GM20000 (cell line): ENCODE data around the gene PTGDR2.

Experiments used
- DNase-seq: peaks from one replicate; pipeline ENCODE4 v3.0.0; 2012; ENCODE audit warnings: low spot score
- TF ChIP-seq, protein P1 (sequence below): IDR thresholded peaks from 2 replicates; pipeline ENCODE4 v1.5.1; 2012; ENCODE audit warnings: mild to moderate bottlenecking, control low read depth; ENCODE audit errors: extremely low read depth, missing control alignments

PTGDR2 gene

DNA sequence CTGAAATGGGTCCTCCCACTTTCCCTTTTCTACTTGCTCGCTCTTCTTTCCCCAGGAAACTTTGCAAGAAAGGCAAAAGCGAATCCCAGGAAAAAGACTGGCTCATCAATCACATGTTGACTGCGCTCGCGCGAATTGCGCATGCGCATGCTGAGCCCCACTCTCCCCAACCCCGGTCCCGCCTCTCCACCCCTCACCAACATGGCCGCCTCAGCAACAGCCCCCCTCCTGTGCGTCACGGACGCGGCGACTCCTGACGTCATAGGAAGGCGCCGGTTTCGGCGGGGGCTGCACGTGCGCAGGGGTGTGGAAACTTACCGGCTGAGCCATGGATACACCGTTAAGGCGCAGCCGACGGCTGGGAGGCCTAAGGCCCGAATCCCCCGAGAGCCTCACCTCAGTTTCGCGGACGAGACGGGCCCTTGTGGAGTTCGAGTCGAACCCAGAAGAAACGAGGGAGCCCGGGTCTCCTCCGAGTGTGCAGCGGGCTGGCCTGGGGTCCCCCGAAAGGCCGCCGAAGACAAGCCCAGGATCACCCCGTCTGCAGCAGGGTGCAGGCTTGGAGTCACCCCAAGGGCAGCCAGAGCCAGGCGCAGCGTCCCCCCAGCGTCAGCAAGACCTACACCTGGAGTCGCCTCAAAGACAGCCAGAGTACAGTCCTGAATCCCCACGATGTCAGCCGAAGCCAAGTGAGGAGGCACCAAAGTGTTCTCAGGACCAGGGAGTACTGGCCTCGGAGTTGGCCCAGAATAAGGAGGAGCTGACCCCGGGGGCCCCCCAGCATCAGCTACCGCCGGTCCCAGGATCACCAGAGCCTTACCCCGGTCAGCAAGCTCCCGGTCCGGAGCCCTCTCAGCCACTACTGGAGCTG is 13.7 kb downstream of the PTGDR2 start, which contains the start of gene CCDC86:
TSS of gene CCDC86 (plus strand) at position 317 of the 871 bp plus-strand sequence. CDS start at position 329, 12 bp downstream.
- DNase-seq = peak; percentile 99
- TF ChIP-seq, protein P1, sequence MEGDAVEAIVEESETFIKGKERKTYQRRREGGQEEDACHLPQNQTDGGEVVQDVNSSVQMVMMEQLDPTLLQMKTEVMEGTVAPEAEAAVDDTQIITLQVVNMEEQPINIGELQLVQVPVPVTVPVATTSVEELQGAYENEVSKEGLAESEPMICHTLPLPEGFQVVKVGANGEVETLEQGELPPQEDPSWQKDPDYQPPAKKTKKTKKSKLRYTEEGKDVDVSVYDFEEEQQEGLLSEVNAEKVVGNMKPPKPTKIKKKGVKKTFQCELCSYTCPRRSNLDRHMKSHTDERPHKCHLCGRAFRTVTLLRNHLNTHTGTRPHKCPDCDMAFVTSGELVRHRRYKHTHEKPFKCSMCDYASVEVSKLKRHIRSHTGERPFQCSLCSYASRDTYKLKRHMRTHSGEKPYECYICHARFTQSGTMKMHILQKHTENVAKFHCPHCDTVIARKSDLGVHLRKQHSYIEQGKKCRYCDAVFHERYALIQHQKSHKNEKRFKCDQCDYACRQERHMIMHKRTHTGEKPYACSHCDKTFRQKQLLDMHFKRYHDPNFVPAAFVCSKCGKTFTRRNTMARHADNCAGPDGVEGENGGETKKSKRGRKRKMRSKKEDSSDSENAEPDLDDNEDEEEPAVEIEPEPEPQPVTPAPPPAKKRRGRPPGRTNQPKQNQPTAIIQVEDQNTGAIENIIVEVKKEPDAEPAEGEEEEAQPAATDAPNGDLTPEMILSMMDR = no peak

DNA sequence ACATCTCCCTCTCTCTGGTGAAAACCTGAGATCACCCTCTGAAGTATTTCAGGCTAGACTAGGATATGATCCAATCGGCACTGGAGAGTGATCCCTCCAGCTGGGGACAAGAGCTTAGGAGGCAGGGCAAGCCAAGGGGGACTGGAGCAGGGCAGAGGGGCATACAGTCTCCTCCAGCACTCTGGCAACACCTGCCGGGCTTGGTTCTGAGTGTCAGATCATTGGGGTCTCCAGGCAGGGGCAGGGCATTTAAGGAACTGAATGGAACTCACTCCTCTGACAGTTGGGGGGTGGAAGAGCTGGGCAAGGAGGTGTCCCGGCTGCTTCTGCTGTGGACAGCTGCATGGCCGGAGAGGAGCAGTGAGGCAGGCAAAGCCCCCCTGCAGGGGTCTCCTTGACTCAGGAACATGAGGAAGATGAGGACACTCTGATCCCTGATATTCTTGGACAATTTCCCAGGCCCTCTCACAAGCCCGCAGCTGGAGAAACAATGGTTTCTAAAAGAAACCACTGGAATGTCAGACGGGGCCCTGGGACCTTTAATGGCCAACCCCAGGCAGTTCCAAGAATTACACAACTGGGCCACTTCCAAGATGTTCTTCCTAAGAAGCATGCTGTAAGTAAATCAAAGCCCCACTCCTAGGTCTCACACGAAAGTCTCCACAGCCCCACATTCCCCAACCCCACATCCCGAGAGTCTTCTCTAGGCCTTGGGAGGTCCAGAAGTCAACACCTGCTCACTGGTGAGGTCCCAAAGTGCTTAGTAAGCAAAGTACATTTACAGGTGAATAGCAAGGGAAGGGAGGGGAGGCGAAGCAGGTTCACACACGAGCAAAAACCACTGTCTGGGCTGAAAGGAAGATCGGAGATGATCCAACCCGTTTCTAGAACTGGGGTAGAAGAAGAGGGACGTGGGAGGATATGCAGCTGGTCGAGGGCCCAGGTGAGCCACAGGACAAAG is 15.0 kb downstream of the PTGDR2 start:
- no peak for DNase-seq
- TF ChIP-seq, protein P1 = no peak

DNA sequence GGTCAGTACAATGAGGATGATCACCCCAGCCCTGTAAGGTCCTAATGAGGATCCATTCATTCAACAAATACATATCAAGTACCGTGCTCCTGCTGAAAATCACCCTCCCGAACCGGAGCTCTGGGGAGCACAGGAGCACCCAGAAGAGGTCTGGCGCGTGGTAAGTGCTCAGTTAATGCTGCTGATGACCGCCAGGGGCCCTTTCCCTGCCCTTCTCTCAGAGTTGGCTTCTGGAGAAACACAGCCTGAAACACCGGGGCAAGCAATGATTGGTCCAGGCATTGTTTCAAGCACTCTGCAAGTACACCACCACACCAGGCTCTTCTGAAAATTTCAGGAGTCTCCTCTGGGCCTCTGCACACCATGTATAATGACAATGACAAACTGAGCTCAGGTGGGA is 17.6 kb downstream of the PTGDR2 start:
- TF ChIP-seq, protein P1 = no peak
- no peak for DNase-seq

DNA sequence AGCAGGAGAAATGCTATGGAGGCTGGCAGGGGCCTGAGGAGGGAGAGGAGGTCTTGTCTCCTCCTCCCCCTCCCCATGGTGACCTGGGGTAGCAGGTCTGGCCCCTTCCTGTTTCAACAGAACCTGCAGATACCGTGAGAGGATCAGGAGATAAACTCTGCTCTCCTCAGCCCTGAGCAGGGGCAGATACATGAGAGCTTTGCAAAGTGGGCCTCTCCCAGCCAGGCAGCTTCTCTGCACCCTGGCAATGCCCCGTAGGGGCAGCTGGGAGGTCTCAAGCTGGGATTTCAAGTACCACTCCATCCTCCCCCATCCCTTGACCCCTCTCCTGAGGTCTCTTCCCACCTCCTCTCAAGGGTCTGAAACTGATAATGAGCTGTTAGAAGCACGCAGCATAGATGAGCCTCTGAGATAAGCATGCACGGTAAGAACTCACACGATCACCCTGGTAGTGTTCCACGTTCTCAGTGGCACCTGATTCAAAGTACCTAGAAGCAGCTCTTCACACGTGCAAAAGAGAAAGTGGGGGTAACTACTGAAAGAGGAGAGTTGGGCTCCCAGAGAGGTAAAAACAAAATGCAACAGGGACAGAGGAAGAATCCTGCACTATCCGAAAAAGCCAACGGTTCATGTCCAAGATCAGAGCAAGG is 18.8 kb downstream of the PTGDR2 start:
- DNase-seq = no peak
- TF ChIP-seq, protein P1 = no peak

DNA sequence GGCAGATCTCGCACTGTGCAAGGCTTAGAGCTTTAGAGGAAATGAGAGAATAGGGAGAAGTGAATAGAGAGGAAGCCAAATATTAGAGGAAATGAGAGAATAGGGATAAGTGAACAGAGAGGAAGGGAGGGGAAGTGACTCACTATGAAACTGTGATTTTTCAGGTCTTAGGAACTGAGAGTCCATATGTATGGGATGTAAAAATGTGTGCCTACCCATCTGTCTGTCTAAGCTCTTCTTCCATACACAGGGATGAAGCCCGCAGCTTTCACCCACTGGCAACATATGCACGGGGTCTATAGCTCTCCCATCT is 20.3 kb downstream of the PTGDR2 start:
- TF ChIP-seq, protein P1 = no peak
- DNase-seq = no peak

DNA sequence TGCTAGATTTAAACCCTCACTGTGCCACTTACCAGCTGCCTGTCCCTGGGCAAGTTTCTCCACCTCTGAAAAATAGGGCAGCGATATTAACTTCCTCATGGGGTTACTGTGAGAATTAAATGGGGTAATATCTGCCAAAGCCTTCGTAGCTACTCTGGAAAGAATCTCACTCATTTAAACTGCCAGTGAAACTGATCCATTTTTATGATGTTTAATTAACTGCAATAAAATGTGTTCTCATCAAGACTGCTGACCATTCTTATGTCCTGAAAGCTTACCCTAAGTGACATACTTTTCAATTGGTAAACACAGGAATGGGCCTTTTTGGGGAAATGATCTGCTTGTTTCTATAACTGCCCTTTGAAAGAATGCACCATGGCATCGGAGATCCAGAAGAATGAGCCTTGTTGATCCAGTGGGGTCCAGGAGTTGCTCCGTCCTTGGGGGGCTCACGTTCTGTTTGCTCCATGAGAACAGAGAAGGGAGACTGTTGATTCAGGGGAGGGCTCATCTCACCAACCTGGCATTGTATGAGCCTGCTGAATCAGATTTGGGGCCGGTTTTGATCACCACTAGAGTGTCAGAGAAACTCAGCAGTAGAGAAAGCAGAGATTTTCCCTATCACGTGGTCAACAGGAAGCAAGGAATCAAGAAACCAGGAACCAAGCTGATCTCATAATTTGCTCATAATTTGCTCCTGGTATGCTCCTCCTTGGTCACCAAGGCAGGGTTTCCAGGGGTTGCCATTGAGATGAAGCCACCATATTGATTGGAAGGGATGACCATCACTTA is 20.8 kb downstream of the PTGDR2 start:
- DNase-seq = no peak
- TF ChIP-seq, protein P1 = no peak
